Raji (cell line): Measurements from ENCODE around the gene SH3RF1.

Experiments used
- POLR2A ChIP-seq: IDR thresholded peaks from 2 replicates; pipeline ENCODE4 v1.6.1; 2011; ENCODE audit warnings: low read depth, low read length, control low read depth; ENCODE audit not compliant: insufficient read depth

The SH3RF1 gene

DNA sequence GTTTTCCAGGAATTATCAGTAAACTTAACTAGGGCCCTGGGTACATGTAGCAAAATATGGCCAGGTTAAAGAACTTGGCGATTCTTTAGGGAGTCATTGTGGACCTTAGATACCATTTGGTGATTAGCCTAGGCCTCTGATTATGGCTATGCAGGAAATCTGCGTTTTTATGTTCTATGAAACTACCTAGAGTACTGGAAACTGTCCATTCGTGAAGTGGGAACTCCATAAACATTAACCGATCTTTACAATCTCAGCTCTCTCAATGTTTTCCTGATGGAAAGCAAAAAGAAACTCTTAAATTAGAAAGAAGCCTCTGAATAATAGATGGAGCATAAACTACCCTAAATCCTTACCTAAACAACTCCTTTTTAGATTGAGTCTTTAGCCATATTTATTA is 121.9 kb downstream of the SH3RF1 start:
- no peak for TF ChIP-seq POLR2A

DNA sequence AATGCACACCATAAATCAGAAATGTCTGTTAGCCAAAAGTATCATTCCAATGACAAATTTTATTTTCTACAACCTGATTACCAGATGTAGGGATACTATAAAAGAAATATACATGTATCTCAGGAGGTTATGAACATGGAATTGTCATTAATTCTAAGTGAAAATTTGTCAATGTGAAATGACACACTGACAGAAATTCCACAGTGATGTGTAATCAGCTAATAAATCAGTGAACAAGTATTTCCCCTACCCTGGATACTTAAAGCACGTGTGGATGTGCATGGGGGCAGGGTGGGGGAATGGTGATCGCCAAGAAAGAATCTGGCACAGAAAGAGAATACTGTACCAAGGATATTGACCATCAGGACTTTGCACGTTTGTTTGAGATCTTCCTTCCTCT is 123.6 kb downstream of the SH3RF1 start:
- TF ChIP-seq POLR2A, result no peak

DNA sequence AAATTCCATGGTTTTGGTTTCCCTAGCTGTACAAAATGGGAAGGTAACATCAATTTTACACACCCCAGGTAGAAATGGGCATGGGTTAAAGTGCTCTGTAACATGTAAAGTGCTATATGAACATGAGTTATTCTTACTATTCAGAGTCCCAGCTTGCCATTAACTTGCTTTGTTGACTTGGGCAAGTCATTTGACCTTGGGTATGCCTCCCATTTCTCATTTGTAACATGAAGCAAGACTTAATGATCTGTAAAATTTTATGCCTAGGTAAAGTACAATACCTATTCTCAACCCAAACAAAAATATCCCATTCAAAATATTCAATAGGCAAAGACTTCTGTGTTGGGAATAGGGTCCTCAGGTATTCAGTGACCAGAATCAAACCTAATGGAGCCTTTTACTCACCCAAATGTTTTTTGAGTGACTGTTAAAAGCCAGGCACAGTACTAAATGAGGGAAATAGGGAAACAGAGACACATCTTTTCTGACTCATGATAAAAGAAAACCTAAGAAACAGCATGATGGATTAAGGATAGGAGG is 126.6 kb downstream of the SH3RF1 start:
- TF ChIP-seq POLR2A, result no peak

DNA sequence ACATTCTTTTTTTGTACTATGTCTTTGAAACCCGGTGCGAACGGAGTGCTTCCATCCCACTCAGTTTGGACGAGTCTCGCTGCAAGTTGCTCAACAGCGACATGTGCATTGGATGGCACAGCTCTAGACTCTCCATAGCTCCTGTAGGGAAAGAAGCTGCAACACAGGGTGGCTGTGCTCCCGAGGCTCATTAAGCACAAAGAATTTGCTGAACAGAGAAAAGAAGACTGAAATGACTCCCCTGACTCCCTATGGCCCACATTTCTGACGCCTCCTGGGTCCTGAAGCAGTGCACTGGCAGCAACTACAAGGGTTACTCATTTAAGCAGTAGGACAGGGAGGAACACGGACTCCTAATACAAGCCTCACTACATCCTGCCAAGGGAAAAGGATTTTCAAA is 127.4 kb downstream of the SH3RF1 start:
- TF ChIP-seq POLR2A, result no peak

DNA sequence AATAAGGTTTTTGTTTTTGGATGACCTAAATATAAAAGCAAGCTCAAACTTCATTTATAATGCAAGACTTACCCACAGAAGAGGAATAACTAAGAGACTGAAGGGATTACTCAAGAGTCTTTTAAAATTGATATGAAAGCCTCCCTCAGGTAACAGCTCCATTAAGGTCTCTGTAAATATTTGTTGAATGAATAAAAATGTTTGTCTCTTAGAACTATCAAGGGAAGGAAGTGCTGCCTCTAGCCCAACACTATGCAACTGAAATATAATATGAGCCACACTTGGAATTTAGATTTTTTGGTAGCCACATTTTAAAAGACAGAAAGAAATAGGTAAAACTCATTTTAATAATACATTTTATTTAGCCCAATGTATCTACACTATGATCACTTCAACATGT is 127.8 kb downstream of the SH3RF1 start:
- no peak for TF ChIP-seq POLR2A

DNA sequence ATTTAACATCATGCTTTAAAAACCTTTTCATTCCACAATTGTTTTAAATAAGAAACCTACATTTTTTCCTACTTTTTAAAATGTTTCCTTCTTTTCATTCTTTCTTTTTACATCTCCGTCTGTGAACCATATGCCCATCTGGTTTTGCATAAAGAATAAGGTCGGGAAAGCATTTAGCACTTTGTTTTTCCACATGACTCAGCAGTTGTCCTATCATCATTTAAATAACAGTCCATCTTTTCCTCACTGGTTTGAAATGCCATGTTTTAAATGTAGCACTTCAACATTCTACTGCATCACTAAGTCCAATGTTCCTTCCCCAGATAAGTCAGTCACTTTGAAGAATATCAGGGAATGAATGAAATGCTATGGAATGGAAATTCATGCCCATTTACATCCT is 128.4 kb downstream of the SH3RF1 start:
- TF ChIP-seq POLR2A, result no peak

DNA sequence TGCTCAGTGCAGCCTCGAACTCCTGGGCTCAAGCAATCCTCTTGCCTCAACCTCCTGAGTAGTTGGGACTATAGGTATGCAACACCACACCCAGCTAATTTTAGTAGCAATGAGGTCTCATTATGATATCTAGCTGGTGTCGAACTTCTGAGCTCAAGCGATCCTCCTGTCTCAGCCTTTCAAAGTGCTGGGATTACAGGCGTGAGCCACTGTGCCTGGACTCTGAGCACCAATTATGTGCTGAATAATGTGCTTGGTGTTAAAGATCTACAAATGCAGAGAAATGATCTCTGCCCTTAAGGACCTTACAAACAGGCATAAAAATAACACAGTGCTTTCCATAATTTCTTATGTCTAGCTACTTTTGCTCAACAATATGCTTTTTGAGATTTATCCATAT is 131.7 kb downstream of the SH3RF1 start:
- TF ChIP-seq POLR2A, result no peak

DNA sequence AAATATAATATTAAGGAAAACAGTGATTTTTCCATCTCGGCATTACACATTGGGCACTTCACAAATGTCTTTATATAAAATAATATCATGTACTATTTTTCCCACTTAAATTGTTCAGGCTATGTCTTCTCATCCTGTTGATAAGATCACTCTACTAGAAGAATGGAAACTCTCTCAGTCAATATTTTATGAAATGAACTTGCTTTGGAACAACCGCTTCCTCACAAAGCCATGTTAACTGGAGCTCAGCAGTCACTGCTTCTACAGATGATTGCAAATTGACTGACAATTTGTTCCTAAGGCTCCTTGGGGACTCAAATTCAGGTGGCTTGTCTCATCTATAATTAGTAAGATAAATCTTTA is 133.2 kb downstream of the SH3RF1 start:
- TF ChIP-seq POLR2A, result no peak

DNA sequence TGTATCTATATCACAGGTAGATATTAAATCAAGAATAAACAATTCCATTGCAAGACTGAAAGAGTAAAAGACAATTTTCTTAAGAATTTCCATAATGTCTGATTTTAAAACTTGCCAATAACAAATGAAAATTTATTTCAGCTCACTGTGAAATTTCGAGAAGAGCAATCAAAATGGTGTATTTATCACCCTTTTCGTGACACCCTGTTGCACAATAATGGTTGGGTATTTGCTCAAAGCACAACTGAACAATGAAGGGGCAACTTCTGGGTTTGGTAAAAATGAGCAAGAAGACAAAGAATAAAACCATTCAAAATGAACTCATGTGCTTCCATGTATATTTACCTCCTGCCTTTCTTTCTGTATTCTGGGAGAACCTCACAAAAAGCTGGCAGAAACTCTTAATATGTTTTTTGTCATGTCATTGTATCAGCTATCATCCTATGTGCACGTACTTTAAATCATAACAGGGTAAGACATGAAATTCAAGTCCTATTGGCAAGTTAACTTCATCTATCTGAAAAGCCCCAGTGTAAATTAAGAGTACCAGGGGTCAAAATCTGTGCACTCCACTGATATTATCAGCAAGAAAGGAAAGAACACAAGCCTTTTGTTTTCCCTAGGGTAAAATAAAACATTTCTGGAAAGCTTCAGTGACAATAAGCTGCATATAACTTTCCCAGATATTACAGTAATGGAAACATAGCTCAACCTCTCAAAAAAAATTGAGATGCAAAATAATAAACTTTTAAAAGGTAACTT is 133.8 kb downstream of the SH3RF1 start:
- TF ChIP-seq POLR2A, result no peak

DNA sequence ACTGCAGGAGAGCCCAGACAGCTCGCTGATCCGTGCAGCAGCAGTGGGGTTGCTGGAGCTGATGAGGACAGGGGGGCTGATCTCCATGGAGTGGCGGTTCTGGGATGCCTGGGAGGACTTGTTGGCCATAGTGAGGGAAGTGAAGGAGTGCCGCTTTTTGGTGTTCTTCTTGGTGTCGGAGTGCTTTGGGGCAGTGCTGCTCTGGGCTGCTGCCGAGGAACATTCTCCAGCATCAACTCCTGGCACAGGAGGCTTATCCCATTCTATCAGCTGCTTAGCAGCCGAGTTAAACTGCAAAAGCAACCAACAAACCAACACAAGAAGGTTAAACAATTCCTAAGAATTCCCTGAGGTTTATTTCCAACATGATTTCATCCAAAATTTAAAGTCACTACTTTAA is 134.4 kb downstream of the SH3RF1 start:
- no peak for TF ChIP-seq POLR2A

DNA sequence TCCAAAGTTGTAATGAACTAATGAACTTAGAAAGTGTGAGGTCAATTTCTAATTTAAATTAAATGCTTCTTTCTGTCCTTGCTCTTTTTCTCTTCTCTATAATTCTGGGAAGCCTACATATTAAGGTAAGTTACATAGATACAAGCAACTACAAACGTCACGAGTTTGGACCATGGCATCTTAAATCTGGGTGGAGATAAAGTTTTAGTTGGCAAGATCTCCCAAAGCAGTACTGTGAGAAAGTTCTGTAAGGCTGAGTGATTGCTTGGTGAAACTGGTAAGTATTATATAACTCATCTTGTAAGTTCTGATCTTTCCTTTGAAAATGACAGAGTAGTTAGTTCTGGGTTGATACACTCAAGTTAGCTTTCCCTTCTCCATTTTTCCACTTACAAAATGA is 135.0 kb downstream of the SH3RF1 start:
- no peak for TF ChIP-seq POLR2A

DNA sequence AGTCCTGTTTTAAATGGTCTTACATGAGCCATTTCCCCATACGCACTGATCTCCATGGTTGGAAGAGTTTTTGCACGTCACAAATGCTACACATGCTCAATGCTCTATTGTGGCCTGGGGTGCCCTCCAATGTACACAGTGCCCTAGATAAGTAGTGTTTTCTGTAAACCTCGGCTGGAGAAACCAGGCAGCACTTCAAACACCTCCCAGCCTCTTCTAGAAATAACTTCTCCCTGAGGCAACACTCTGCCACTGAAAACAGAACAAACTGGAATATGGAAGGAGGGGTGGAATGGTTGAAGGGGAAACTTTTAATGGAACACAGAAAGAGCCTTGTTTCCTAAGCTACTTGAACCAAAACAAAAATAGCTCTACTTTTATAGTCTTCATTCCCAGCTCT is 136.8 kb downstream of the SH3RF1 start:
- TF ChIP-seq POLR2A, result no peak

DNA sequence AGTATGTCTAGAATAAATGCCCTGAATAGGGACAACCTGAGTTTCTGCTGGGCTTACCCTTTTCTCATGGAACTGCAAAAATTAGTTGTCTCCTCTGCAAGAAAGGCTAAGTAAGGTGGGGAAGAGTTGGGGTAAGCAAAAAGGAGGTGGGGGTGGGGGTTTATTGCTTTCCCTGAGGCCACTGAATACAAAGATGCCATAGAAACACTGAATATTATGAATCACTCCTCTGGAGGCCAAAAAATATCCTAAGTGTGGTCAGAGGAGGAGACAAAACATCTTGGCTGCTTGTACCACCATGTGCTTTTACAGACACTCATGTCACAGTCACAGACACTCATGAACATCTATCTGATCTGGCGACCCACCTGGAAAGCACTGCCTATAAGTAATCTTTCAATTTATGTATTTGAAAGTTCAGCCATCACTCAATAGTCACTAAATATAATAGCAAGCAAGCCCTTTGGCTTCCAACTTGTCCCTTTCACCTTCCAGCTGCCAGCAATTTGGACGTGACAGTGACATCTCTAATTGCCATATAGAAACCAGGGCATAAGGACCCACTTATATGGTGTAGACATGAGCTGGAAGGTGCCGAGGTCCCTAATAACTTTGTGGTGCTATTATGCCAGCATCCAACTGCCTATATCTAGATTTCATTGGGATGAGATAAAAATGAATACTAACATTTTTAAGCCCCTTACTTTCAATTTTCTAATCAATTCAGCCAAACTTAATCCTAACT is 138.0 kb downstream of the SH3RF1 start:
- no peak for TF ChIP-seq POLR2A

DNA sequence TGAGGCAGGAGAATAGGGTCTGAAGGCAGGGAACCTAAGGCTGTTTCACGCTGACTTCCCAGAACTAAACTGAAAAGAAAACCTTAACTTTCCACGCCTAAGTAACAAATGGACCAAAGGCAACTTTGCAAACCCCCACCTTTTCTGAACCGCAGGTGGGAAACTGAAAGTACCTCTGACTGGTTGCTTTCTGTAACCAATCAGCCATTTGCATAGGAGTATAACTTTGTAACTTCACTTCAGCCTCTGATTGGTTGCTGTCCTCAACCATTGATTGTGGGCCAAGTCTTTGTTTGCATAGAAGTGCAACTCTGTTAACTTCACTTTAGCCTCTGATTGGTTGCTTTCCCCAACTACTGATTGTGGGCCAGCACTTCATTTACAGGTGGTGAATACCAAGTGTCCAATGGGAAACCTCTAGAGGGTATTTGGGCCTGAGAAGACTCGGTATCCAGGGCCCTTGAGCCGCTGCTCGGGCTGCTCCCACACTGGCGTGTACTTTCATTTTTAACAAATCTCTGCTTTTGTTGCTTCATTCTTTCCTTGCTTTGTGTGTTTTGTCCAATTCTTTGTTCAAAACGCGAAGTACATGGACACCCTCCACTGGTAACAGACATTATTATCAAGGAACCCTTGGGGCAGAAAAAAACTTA is 139.1 kb downstream of the SH3RF1 start:
- TF ChIP-seq POLR2A, result no peak

DNA sequence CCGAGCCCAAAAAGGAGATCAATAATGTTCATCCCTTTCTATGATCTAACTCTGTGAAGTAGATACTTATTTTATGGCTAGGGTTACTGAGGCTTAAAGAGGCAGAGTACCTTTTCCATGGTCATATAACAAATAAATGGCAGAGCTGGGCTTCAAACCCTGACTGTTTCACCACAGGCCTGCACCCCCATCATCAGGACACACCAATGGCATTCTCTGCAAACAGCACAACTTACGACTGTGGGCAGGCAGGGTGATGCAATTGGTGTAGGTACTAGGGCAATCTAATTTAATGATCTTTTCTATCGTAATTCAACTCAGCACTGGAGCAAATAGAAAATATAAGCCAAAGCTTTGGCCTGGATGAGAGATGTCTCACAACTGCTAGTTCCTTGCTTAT is 141.9 kb downstream of the SH3RF1 start:
- no peak for TF ChIP-seq POLR2A

DNA sequence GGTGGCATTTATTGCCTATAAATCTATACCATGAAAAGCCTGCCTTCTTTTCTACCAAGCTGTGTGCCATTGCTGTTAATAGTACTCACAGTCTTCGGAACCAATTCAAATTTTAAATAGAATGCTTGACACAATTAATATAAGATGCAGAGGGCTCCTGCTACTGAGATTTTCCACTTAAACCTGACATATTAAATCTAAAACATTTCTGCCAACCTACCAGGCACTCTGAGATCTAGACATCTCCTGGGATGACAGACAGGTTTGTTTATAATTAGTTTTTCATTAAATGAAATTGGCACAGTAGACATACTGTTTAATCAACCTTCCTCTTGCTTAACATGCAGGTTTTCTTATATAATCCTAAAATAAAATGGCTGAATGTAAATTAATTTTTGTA is 143.4 kb downstream of the SH3RF1 start:
- TF ChIP-seq POLR2A, result no peak
